ENCODE data around the gene ZGLP1.
A peak's percentile ranks its signal among the peaks of the same experiment; 100 is the strongest.

ZGLP1 gene

DNA sequence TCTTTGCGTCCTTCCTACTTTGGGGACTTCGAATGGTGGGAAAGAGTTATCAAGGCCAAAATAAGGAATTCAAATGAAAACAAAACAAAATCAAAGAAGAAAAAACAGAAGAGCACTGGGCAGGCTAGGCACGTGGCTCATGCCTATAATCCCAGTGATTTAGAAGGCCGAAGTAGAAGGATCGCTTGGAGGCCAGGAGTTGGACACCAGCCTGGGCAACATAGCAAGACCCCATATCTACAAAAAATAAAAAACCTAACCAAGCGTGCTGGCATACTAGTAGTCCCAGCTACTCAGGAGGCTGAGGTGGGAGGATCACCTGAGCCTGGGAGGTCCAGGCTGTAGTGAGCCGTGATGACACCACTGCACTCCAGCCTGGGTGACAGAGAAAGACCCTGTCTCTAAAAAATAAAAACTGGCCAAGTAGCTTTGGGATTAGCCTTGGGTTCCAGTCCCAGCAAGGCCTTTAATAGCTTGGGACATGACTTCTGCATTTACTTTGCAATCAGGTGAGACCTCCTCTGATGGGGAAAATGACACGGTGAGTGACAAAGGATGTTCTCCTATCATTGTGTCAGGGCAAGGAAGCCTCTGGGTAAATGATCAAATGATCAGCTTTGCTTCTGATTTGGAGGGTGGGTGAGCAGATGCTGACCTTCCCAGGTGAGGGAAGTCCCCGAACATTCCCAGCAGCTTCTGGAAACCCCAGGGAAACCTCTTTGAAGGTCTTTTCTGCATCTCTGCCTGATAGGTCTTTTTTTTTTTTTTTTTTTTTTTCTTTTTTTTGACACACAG, 31.6 kb downstream of the ZGLP1 start:
- DNase-seq (ENCODE audit: low spot score), result no peak

- DNase-seq (ENCODE audit: low spot score), result no peak
Observed at GRCh38 chr19:10274589-10274988, 35.0 kb downstream of the ZGLP1 start.

- no peak for DNase-seq (ENCODE audit: low spot score)
Observed at GRCh38 chr19:10271543-10272086, 38.0 kb downstream of the ZGLP1 start.

DNA sequence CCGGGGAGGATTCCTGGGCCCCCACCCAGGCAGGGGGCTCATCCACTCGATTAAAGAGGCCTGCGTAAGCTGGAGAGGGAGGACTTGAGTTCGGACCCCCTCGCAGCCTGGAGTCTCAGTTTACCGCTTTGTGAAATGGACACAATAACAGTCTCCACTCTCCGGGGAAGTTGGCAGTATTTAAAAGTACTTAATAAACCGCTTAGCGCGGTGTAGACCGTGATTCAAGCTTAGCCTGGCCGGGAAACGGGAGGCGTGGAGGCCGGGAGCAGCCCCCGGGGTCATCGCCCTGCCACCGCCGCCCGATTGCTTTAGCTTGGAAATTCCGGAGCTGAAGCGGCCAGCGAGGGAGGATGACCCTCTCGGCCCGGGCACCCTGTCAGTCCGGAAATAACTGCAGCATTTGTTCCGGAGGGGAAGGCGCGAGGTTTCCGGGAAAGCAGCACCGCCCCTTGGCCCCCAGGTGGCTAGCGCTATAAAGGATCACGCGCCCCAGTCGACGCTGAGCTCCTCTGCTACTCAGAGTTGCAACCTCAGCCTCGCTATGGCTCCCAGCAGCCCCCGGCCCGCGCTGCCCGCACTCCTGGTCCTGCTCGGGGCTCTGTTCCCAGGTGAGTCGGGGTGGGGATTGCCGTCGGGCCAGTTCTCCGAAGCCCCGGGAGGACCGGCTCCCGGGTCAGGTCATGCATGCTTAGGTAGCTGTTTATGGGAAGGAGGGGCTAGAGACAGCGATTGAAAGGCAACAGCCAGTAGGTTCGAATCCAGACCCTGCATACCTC, 38.8 kb downstream of the ZGLP1 start, which contains the start of gene ICAM1:
ICAM1 (plus strand) TSS at position 505 of the 779 bp plus-strand sequence; CDS start at position 545, 40 bp downstream.
- peak; percentile 78 for DNase-seq (ENCODE audit: low spot score)

DNA sequence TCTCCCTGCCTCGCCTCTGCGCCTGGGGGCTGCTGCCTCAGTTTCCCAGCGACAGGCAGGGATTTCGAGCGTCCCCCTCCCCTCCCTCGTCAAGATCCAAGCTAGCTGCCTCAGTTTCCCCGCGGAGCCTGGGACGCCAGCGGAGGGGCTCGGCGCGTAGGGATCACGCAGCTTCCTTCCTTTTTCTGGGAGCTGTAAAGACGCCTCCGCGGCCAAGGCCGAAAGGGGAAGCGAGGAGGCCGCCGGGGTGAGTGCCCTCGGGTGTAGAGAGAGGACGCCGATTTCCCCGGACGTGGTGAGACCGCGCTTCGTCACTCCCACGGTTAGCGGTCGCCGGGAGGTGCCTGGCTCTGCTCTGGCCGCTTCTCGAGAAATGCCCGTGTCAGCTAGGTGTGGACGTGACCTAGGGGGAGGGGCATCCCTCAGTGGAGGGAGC, 39.4 kb downstream of the ZGLP1 start:
- DNase-seq (ENCODE audit: low spot score), result peak; percentile 41

- peak; percentile 92 for DNase-seq (ENCODE audit: low spot score)
Observed at GRCh38 chr19:10269333-10270179, 40.1 kb downstream of the ZGLP1 start.

DNA sequence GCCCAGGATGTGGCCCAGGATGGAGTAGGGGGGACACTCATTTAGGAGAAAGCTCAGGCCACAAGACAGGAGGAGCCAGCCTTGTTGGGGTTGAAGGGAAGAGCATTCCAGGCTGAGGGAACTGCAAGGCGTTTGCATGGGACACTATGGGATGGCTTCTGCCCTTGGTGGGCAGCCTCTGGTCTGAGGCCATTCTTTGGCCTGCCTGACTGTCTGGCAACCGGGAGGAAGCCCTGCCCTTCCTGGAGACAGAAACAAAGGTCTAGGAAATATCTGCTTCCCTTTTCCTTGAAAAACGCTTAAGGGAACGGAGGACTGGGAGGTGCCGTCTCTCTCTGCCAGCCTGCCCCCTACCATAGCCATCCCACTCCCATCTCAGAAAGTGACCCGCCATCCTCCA, 41.5 kb downstream of the ZGLP1 start:
- DNase-seq (ENCODE audit: low spot score), result no peak

DNA sequence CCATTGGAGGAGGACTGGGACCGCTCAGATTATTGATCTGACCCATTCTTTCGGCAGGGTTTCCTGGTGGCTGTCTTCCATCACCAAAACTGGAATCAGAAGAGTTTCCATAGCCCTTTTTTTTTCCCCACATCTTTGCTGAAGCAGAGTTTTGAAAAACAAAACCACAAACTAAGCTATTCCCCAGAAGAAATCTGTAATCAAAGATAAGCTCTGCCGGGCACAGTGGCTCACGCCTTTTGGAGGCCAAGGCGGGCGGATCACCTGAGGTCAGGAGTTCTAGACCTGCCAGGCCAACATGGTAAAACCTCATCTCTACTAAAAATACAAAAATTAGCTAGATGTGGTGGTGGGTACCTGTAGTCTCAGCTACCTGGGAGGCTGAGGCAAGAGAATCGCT, 42.9 kb downstream of the ZGLP1 start:
- no peak for DNase-seq (ENCODE audit: low spot score)

DNA sequence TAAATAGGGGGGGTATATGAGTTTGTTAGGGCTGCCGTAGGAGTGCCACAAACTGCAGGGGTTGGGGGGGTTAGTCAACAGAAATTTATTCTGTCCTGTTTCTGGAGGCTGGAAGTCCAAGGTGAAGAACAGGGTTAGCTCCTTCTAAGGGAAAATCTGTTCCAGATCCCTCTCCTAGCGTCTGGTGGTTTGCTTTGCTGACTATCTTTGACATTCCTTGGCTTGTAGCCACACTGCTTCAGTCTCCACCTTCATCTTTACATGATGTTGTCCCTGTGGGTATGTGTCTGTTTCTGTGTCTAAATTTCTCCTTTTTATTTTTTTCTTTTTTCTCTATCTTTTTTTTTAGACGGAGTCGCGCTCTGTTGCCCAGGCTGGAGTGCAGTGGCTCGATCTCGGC, 46.8 kb downstream of the ZGLP1 start:
- DNase-seq (ENCODE audit: low spot score), result no peak

DNA sequence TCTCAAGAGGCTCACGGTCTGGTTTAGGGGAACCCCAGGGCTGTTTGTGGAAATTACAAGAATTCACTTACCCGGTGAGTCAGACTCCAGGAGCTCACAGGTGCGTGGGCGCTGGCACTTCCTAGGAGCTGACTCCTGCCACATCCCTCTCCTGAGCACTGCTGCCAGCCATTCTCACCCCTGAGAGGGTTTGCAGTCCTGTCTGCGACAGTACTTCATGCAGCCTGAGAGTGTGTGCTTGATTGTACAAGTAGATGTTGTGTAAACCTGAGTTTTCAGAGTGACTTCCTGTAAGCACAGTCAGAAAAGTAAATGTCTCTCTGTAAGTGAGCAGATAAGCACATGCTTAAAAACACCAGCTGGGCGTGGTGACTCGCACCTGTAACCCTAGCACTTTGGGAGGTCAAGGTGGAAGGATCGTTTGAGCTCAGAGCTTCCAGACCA, 49.5 kb downstream of the ZGLP1 start:
- DNase-seq (ENCODE audit: low spot score), result no peak

DNA sequence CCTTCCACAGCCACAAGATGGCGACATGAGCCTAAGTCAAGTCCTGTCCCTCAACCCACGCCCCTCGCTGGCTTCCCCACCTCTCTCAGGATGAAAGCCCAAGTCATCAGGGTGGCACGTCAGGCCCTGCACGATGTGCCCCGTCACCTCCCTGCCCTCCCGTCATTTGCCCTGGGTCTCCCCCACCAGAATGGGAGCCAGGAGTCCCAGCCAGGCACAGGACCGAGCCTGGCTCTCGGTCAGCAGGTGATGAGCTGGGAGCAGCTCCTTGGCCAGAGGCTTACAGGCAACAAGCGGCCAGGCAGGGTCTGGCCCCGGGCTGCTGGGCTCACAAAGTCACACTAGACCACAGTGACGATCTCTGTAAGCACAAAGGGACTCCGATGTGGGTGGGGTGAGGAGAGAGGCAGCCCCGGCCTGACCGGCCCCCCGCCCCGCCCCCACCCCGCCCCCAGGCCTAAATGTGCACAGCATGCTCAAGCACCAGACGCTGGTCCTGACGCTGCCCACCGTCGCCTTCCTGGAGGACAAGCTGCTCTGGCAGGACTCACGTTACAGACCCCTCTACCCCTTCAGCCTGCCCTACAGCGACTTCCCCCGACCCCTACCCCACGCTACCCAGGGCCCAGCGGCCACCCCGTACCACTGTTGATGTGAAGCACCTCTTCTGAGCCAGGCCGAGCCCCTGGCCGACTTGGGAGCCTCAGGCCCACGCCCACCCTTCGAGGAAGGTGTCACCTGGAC, 50.3 kb downstream of the ZGLP1 start:
- DNase-seq (ENCODE audit: low spot score), result peak; percentile 83

GRCh38 chr19:10258080-10258710, 51.4 kb downstream of the ZGLP1 start:
- no peak for DNase-seq (ENCODE audit: low spot score)

- no peak for DNase-seq (ENCODE audit: low spot score)
Observed at GRCh38 chr19:10256970-10257615, 52.5 kb downstream of the ZGLP1 start.

- no peak for DNase-seq (ENCODE audit: low spot score)
Observed at GRCh38 chr19:10256551-10256950, 53.1 kb downstream of the ZGLP1 start.

- no peak for DNase-seq (ENCODE audit: low spot score)
Observed at GRCh38 chr19:10255358-10255757, 54.3 kb downstream of the ZGLP1 start.
